IMR-90 (cell line): ENCODE data around the gene ANKRD55. TPM values are rescaled to one million over a fixed set of nuclear protein-coding genes. Genes with fewer than 3 reads are reported as not detected.
"Not testable (repeated sequence)": the region's sequence is repeated elsewhere in the genome, so short reads cannot be mapped to it uniquely, and the experiment has no call there.

ENCODE experiments used
- ATAC-seq: fragments of 200-7000 bp; cut with Tn5 transposase; 2 replicates; pipeline ENCODE4 v1.9.1; 2020; ENCODE audit warnings: low read depth, mild to moderate bottlenecking, moderate library complexity
- BruUV-seq: library from RNA; stranded (reverse); fragments of 400-500 nt; replicated peaks from 2 replicates; lab custom pipeline; 2021; lab: Mats Ljungman, UMichigan
- CTCF ChIA-PET: fragments of 300-600 bp; formaldehyde crosslinking; extraction: SDS; loops from one replicate; lab custom pipeline; 2021; ENCODE audit warnings: antibody characterized with exemption; lab: Yijun Ruan, JAX
- POLR2A ChIA-PET: fragments of 300-600 bp; sonication (Branson Sonifier 250); formaldehyde crosslinking; loops from one replicate; lab custom pipeline; 2022; ENCODE audit warnings: antibody characterized with exemption; ENCODE audit not compliant: unreplicated experiment; lab: Charles Lee
- DNase-seq: peaks from one replicate; pipeline ENCODE4 v3.0.0; 2013
- H2AFZ ChIP-seq: replicated peaks from 2 replicates; pipeline ENCODE3; 2013; ENCODE audit warnings: low read length, mild to moderate bottlenecking; ENCODE audit not compliant: poor library complexity
- H2AK5ac ChIP-seq: 2 replicates; pipeline ENCODE4 v1.6.1; 2013; ENCODE audit warnings: low read depth, low read length, inconsistent platforms
- H2AK9ac ChIP-seq: replicated peaks from 2 replicates; pipeline ENCODE3; 2013; ENCODE audit warnings: mild to moderate bottlenecking, low read depth, low read length, moderate library complexity; ENCODE audit not compliant: poor library complexity
- H2BK120ac ChIP-seq: 2 replicates; pipeline ENCODE4 v1.6.1; 2013; ENCODE audit warnings: low read depth, low read length, inconsistent platforms
- H2BK15ac ChIP-seq: 3 replicates; pipeline ENCODE4 v1.6.1; 2013; ENCODE audit warnings: low read depth, low read length, inconsistent platforms
- H2BK20ac ChIP-seq: 2 replicates; pipeline ENCODE4 v1.6.1; 2013; ENCODE audit warnings: low read depth, mild to moderate bottlenecking, inconsistent platforms, low read length, moderate library complexity
- H2BK5ac ChIP-seq: 2 replicates; pipeline ENCODE4 v1.6.1; 2013; ENCODE audit warnings: mild to moderate bottlenecking, low read depth, low read length, inconsistent platforms; ENCODE audit not compliant: poor library complexity, severe bottlenecking
- H3K14ac ChIP-seq: replicated peaks from 2 replicates; pipeline ENCODE4 v1.6.1; 2013; ENCODE audit warnings: low read depth, low read length, inconsistent platforms
- H3K18ac ChIP-seq: 2 replicates; pipeline ENCODE4 v1.6.1; 2013; ENCODE audit warnings: low read depth, low read length, control low read depth
- H3K23ac ChIP-seq: 2 replicates; pipeline ENCODE4 v1.6.1; 2013; ENCODE audit warnings: low read depth, low read length, inconsistent platforms
- H3K27ac ChIP-seq: 2 replicates; pipeline ENCODE4 v1.5.1; 2013; ENCODE audit warnings: mild to moderate bottlenecking, control low read depth, low read length; ENCODE audit not compliant: insufficient read depth
- H3K27me3 ChIP-seq: 2 replicates; pipeline ENCODE4 v1.6.1; 2013; ENCODE audit warnings: low read length; ENCODE audit not compliant: control insufficient read depth, insufficient read depth
- H3K36me3 ChIP-seq: 2 replicates; pipeline ENCODE4 v1.6.1; 2013; ENCODE audit warnings: low read length, mixed read lengths; ENCODE audit not compliant: control insufficient read depth, insufficient read depth
- H3K4ac ChIP-seq: 2 replicates; pipeline ENCODE4 v1.6.1; 2013; ENCODE audit warnings: low read depth, low read length, inconsistent platforms
- H3K4me1 ChIP-seq: 2 replicates; pipeline ENCODE4 v1.6.1; 2013; ENCODE audit warnings: low read length, mixed read lengths; ENCODE audit not compliant: control insufficient read depth, insufficient read depth
- H3K4me2 ChIP-seq: 2 replicates; pipeline ENCODE4 v1.6.1; 2013; ENCODE audit warnings: low read depth, mild to moderate bottlenecking, control low read depth, low read length, moderate library complexity
- H3K4me3 ChIP-seq: 2 replicates; pipeline ENCODE4 v1.5.1; 2013; ENCODE audit warnings: low read depth, mild to moderate bottlenecking, control low read depth, low read length, moderate library complexity; ENCODE audit not compliant: insufficient read depth
- H3K56ac ChIP-seq: 2 replicates; pipeline ENCODE4 v1.6.1; 2013; ENCODE audit warnings: low read length, inconsistent platforms; ENCODE audit not compliant: insufficient read depth; ENCODE audit errors: extremely low read depth
- H3K79me1 ChIP-seq, 2 experiments: 2 replicates each; pipeline ENCODE4 v1.6.1; 2013; ENCODE audit warnings: low read length in 2 of 2, inconsistent platforms in 1 of 2, low read depth in 1 of 2
- H3K9ac ChIP-seq: 2 replicates; pipeline ENCODE4 v1.6.1; 2013; ENCODE audit warnings: low read depth, low read length, control low read depth
- H3K9me1 ChIP-seq: 2 replicates; pipeline ENCODE4 v1.6.1; 2013; ENCODE audit warnings: low read length, inconsistent platforms; ENCODE audit not compliant: insufficient read depth
- H3K9me3 ChIP-seq: 2 replicates; pipeline ENCODE4 v1.6.1; 2013; ENCODE audit warnings: low read length; ENCODE audit not compliant: control insufficient read depth, insufficient read depth
- H4K20me1 ChIP-seq: 2 replicates; pipeline ENCODE4 v1.6.1; 2013; ENCODE audit warnings: low read length, inconsistent platforms; ENCODE audit not compliant: insufficient read depth
- H4K5ac ChIP-seq: 2 replicates; pipeline ENCODE4 v1.6.1; 2013; ENCODE audit warnings: mild to moderate bottlenecking, low read depth, low read length, control low read depth
- H4K8ac ChIP-seq, 2 experiments: 2 replicates each; pipeline ENCODE4 v1.6.1; 2013; ENCODE audit warnings: low read depth in 2 of 2, low read length in 2 of 2, control low read depth in 1 of 2, inconsistent platforms in 1 of 2
- H4K91ac ChIP-seq: 2 replicates; pipeline ENCODE4 v1.6.1; 2013; ENCODE audit warnings: low read depth, low read length, inconsistent platforms; ENCODE audit not compliant: insufficient read depth
- WGBS, 2 experiments: methylation state at CpG; one replicate each; pipeline versions ENCODE4 v1.1.5 to v1.1.7; 2013; ENCODE audit warnings: missing lambda C conversion rate in 2 of 2; ENCODE audit not compliant: insufficient read length in 1 of 2; ENCODE audit errors: extremely low coverage in 2 of 2; 5-methylcytosine and 5-hydroxymethylcytosine counted together
- dilution Hi-C: fragments of 300-500 bp; cut with HindIII; formaldehyde crosslinking; loops from one replicate; pipeline ENCODE4 v1.14.3; 2018; ENCODE audit warnings: low sequenced_read_pairs; ENCODE audit not compliant: unreplicated experiment
- in situ Hi-C: fragments of 300-500 bp; cut with MboI; formaldehyde crosslinking; loops from 3 replicates; pipeline ENCODE4 v1.14.3; 2019; ENCODE audit warnings: low sequenced_read_pairs, inconsistent platforms, mixed read lengths
- intact Hi-C: fragments of 100-400 bp; cut with micrococcal nuclease; formaldehyde crosslinking; loops from 2 replicates; pipeline ENCODE4 v1.10.0; 2022
- polyA plus RNA-seq, 3 experiments: library from polyadenylated mRNA; depleted of rRNA; stranded (reverse); fragments of >200 nt; gene quantifications; 2 replicates each; pipeline ENCODE4 v1.2.3, GENCODE V29; 2012; ENCODE audit warnings: low replicate concordance in 1 of 3
- total RNA-seq: library from RNA; depleted of rRNA; stranded (reverse); fragments of >200 nt; gene quantifications from 2 replicates; pipeline ENCODE4 v1.2.3, GENCODE V29; 2012

The ANKRD55 gene
- total and polyA plus RNA-seq, 2 of the 4 experiments (the other 2 are of a cell fraction) = not detected

GRCh38 chr5:56157191-56157621 is 75.9 kb downstream of the ANKRD55 start:
- dilution Hi-C loops, BruUV-seq, H3K9me3 ChIP-seq, CTCF ChIA-PET, H3K9ac ChIP-seq, in situ Hi-C loops, H3K79me1 ChIP-seq, H3K4me3 ChIP-seq, H3K9me1 ChIP-seq, H3K4me2 ChIP-seq, DNase-seq, H2BK15ac ChIP-seq, H3K36me3 ChIP-seq, H3K23ac ChIP-seq, ATAC-seq, H4K8ac ChIP-seq, H4K20me1 ChIP-seq, POLR2A ChIA-PET, H3K27me3 ChIP-seq, H2AK9ac ChIP-seq, H2BK5ac ChIP-seq, H3K56ac ChIP-seq, intact Hi-C loops, H2AFZ ChIP-seq: not testable (repeated sequence)
- Histone ChIP-seq H3K27ac (peak overlapping the region; percentile 14; the same call in 1 of the 2 replicates), H4K91ac (peak overlapping the region; percentile 79; the same call in 1 of the 2 replicates), H3K14ac (0 out of 2 replicates have a peak overlapping the region, but pooled peaks have one; percentile 69), H3K4me1 (peaks cover 22% of the 10 kb centered on the region), H2BK20ac (0 out of 2 replicates have a peak overlapping the region, but pooled peaks have one; percentile 47), H4K5ac (peak overlapping the region; percentile 6; the same call in 1 of the 2 replicates), H2AK5ac (0 out of 2 replicates have a peak overlapping the region, but pooled peaks have one; percentile 14), H2BK120ac (peak overlapping the region; percentile 81), H3K18ac (peak overlapping the region; percentile 5; the same call in 1 of the 2 replicates), H3K4ac (peak overlapping the region; percentile 72; the same call in 1 of the 2 replicates)
- WGBS, 2 experiments = no CpG with 5 or more reads among the region's 5 CpGs

GRCh38 chr5:56156585-56157190 is 76.4 kb downstream of the ANKRD55 start:
- WGBS, 2 experiments = no CpG with 5 or more reads among the region's 6 CpGs
- H3K23ac ChIP-seq, H3K9ac ChIP-seq, H3K4me2 ChIP-seq, H3K4me3 ChIP-seq, H4K20me1 ChIP-seq, H2AK9ac ChIP-seq, H3K36me3 ChIP-seq, dilution Hi-C loops, BruUV-seq, H3K9me1 ChIP-seq, H3K79me1 ChIP-seq, intact Hi-C loops, in situ Hi-C loops, H3K27me3 ChIP-seq, DNase-seq, ATAC-seq, POLR2A ChIA-PET, CTCF ChIA-PET, H2AFZ ChIP-seq, H3K9me3 ChIP-seq: not testable (repeated sequence)
- peaks cover 17% of the 10 kb centered on the region for H3K4me1 ChIP-seq
- H3K18ac ChIP-seq = peak overlapping the region; percentile 82
- peak overlapping the region; percentile 72 for H4K91ac ChIP-seq
- peak overlapping the region; percentile 91 for H2BK120ac ChIP-seq
- H3K56ac ChIP-seq = 0 out of 2 replicates have a peak overlapping the region, but pooled peaks have one; percentile 11
- peak overlapping the region; percentile 11 for H2BK5ac ChIP-seq
- H3K14ac ChIP-seq = peak overlapping the region; percentile 84
- peak overlapping the region in 1 of 2 experiments; percentile 79; a peak in 3 of 4 replicates for H4K8ac ChIP-seq
- peak overlapping the region; percentile 85; the same call in 2 of the 3 replicates for H2BK15ac ChIP-seq
- H2AK5ac ChIP-seq = peak overlapping the region; percentile 51; the same call in 1 of the 2 replicates
- peak overlapping the region; percentile 90 for H3K4ac ChIP-seq
- peak overlapping the region; percentile 69 for H2BK20ac ChIP-seq
- H4K5ac ChIP-seq = peak overlapping the region; percentile 89
- H3K27ac ChIP-seq = peak overlapping the region; percentile 28; the same call in 1 of the 2 replicates
